ENCODE results near the gene RAPH1. TPM values are rescaled to one million over a fixed set of nuclear protein-coding genes. Genes with fewer than 3 reads are reported as not detected.

RAPH1 gene
- total RNA-seq, 1 experiment from 2014 or later, result 126 TPM

GRCh38 chr2:203444738-203445137, 90.4 kb downstream of the RAPH1 start:
- no peaks in the 10 kb centered on the region for H3K4me1 Mint-ChIP-seq (ENCODE audit: low read depth, unreplicated experiment)
- H3K27me3 Mint-ChIP-seq (ENCODE audit: unreplicated experiment), result no peaks in the 10 kb centered on the region
- no peaks in the 10 kb centered on the region for H3K9me3 Mint-ChIP-seq (ENCODE audit: low read depth, unreplicated experiment)
- H3K36me3 Mint-ChIP-seq (ENCODE audit: insufficient read depth, unreplicated experiment), result peaks cover 70% of the 10 kb centered on the region
- DNase-seq, result no peak
- CTCF ChIA-PET, result no interaction called here
- H3K4me3 Mint-ChIP-seq (ENCODE audit: low read depth, unreplicated experiment), result no peak overlapping the region
- no peak overlapping the region for H3K27ac Mint-ChIP-seq (ENCODE audit: unreplicated experiment)
- intact Hi-C loops (cut with micrococcal nuclease; ENCODE audit: unreplicated experiment), result no loop called here
- TF ChIP-seq, protein P1, sequence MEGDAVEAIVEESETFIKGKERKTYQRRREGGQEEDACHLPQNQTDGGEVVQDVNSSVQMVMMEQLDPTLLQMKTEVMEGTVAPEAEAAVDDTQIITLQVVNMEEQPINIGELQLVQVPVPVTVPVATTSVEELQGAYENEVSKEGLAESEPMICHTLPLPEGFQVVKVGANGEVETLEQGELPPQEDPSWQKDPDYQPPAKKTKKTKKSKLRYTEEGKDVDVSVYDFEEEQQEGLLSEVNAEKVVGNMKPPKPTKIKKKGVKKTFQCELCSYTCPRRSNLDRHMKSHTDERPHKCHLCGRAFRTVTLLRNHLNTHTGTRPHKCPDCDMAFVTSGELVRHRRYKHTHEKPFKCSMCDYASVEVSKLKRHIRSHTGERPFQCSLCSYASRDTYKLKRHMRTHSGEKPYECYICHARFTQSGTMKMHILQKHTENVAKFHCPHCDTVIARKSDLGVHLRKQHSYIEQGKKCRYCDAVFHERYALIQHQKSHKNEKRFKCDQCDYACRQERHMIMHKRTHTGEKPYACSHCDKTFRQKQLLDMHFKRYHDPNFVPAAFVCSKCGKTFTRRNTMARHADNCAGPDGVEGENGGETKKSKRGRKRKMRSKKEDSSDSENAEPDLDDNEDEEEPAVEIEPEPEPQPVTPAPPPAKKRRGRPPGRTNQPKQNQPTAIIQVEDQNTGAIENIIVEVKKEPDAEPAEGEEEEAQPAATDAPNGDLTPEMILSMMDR (IDR thresholded peaks at IDR 0.05; ENCODE audit: unreplicated experiment), result no peak
- no TSS peak for BruUV-seq (replicated peaks)

- H3K4me3 Mint-ChIP-seq (ENCODE audit: low read depth, unreplicated experiment), result no peak overlapping the region
- H3K36me3 Mint-ChIP-seq (ENCODE audit: insufficient read depth, unreplicated experiment), result peaks cover 77% of the 10 kb centered on the region
- no peaks in the 10 kb centered on the region for H3K9me3 Mint-ChIP-seq (ENCODE audit: low read depth, unreplicated experiment)
- TF ChIP-seq, protein P1 (IDR thresholded peaks at IDR 0.05; ENCODE audit: unreplicated experiment), result no peak
- intact Hi-C loops (cut with micrococcal nuclease; ENCODE audit: unreplicated experiment), result no loop called here
- H3K27me3 Mint-ChIP-seq (ENCODE audit: unreplicated experiment), result no peaks in the 10 kb centered on the region
- no peak for DNase-seq
- H3K27ac Mint-ChIP-seq (ENCODE audit: unreplicated experiment), result no peak overlapping the region
- CTCF ChIA-PET, result no interaction called here
- BruUV-seq (replicated peaks), result no TSS peak
- peaks cover 19% of the 10 kb centered on the region for H3K4me1 Mint-ChIP-seq (ENCODE audit: low read depth, unreplicated experiment)
Measured at GRCh38 chr2:203442463-203442862, 92.6 kb downstream of the RAPH1 start.

DNA sequence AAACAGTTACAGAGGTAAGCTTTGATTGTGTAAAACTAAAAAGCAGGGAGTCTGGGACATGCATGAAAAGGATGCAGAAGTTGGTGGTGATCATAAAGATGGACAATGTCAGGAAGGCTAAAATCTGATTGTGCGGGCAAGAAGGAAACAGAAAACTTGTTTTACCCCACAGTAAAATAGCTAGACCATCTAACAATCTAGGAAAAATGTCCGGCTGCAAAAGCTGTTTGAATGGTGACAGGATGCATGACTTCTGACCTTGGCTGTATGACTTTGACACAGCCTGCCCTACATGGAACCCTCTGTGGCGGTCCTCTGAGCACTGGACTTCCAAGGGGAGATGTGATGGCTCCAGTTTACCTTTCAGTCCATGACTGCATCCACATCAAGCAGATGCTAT, 93.6 kb downstream of the RAPH1 start:
- no TSS peak for BruUV-seq (replicated peaks)
- Mint-ChIP-seq H3K9me3 (ENCODE audit: low read depth, unreplicated experiment) (no peaks in the 10 kb centered on the region), H3K4me1 (ENCODE audit: low read depth, unreplicated experiment) (peaks cover 20% of the 10 kb centered on the region), H3K36me3 (ENCODE audit: insufficient read depth, unreplicated experiment) (peaks cover 78% of the 10 kb centered on the region), H3K27ac (ENCODE audit: unreplicated experiment) (no peak overlapping the region), H3K27me3 (ENCODE audit: unreplicated experiment) (no peaks in the 10 kb centered on the region), H3K4me3 (ENCODE audit: low read depth, unreplicated experiment) (no peak overlapping the region)
- CTCF ChIA-PET, result interaction anchor here (0.6 kb wide), 1 partner anchor 102 kb away, joined by 4 read pairs; no protein-coding TSS in a partner anchor
- DNase-seq, result no peak
- intact Hi-C loops (cut with micrococcal nuclease; ENCODE audit: unreplicated experiment), result no loop called here
- TF ChIP-seq, protein P1 (IDR thresholded peaks at IDR 0.05; ENCODE audit: unreplicated experiment), result no peak

- H3K36me3 Mint-ChIP-seq (ENCODE audit: insufficient read depth, unreplicated experiment), result peaks cover 75% of the 10 kb centered on the region
- peaks cover 20% of the 10 kb centered on the region for H3K4me1 Mint-ChIP-seq (ENCODE audit: low read depth, unreplicated experiment)
- CTCF ChIA-PET, result interaction anchor here (0.6 kb wide), 1 partner anchor 101 kb away, joined by 4 read pairs; no protein-coding TSS in a partner anchor
- TF ChIP-seq, protein P1 (IDR thresholded peaks at IDR 0.05; ENCODE audit: unreplicated experiment), result no peak
- no peaks in the 10 kb centered on the region for H3K27me3 Mint-ChIP-seq (ENCODE audit: unreplicated experiment)
- intact Hi-C loops (cut with micrococcal nuclease; ENCODE audit: unreplicated experiment), result no loop called here
- H3K4me3 Mint-ChIP-seq (ENCODE audit: low read depth, unreplicated experiment), result no peak overlapping the region
- DNase-seq, result no peak
- H3K27ac Mint-ChIP-seq (ENCODE audit: unreplicated experiment), result no peak overlapping the region
- BruUV-seq (replicated peaks), result no TSS peak
- no peaks in the 10 kb centered on the region for H3K9me3 Mint-ChIP-seq (ENCODE audit: low read depth, unreplicated experiment)
Measured at GRCh38 chr2:203440671-203441070, 94.4 kb downstream of the RAPH1 start.

Data from Calu3 (cell line).